GM19351 (cell line): Measurements from ENCODE around the gene BIRC6.
"Not testable (repeated sequence)": the region's sequence is repeated elsewhere in the genome, so short reads cannot be mapped to it uniquely, and the experiment has no call there.

ENCODE experiments used
- ATAC-seq: cut with Tn5 transposase; IDR thresholded peaks from one replicate; pipeline ENCODE4 v1.9.1; 2021; ENCODE audit warnings: mild to moderate bottlenecking, moderate library complexity; ENCODE audit not compliant: unreplicated experiment

The BIRC6 gene

GRCh38 chr2:32436150-32436549 is 79.3 kb downstream of the BIRC6 start:
- no peak for ATAC-seq

- ATAC-seq = no peak
These were observed 85.2 kb downstream of the BIRC6 start for GRCh38 chr2:32442020-32442467.

- ATAC-seq = no peak
These were observed 89.5 kb downstream of the BIRC6 start for GRCh38 chr2:32446369-32446768.

GRCh38 chr2:32450851-32451250 is 94.0 kb downstream of the BIRC6 start:
- no peak for ATAC-seq

- no peak for ATAC-seq
These were observed 95.7 kb downstream of the BIRC6 start for GRCh38 chr2:32452338-32453064.

- ATAC-seq = no peak
These were observed 96.6 kb downstream of the BIRC6 start for GRCh38 chr2:32453242-32454062.

- ATAC-seq = no peak
These were observed 99.0 kb downstream of the BIRC6 start for GRCh38 chr2:32455816-32456215.

GRCh38 chr2:32456808-32457207 is 100.0 kb downstream of the BIRC6 start:
- ATAC-seq = no peak

- no peak for ATAC-seq
These were observed 101.0 kb downstream of the BIRC6 start for GRCh38 chr2:32457814-32458213.

GRCh38 chr2:32460861-32461260 is 104.0 kb downstream of the BIRC6 start:
- ATAC-seq = not testable (repeated sequence)

- no peak for ATAC-seq
These were observed 106.3 kb downstream of the BIRC6 start for GRCh38 chr2:32463110-32463509.

- no peak for ATAC-seq
These were observed 107.6 kb downstream of the BIRC6 start for GRCh38 chr2:32464431-32464830.

- no peak for ATAC-seq
These were observed 115.8 kb downstream of the BIRC6 start for GRCh38 chr2:32472605-32473004.

GRCh38 chr2:32474381-32474780 is 117.6 kb downstream of the BIRC6 start:
- ATAC-seq = no peak

GRCh38 chr2:32478889-32479620 is 122.2 kb downstream of the BIRC6 start:
- ATAC-seq = no peak

- no peak for ATAC-seq
These were observed 123.2 kb downstream of the BIRC6 start for GRCh38 chr2:32479993-32480392.

- ATAC-seq = no peak
These were observed 125.6 kb downstream of the BIRC6 start for GRCh38 chr2:32482471-32482870.

GRCh38 chr2:32484937-32485336 is 128.1 kb downstream of the BIRC6 start:
- ATAC-seq = no peak

- ATAC-seq = no peak
These were observed 128.6 kb downstream of the BIRC6 start for GRCh38 chr2:32485399-32485798.

GRCh38 chr2:32489061-32489460 is 132.2 kb downstream of the BIRC6 start:
- ATAC-seq = no peak

GRCh38 chr2:32491346-32491745 is 134.5 kb downstream of the BIRC6 start:
- no peak for ATAC-seq
